CD4-positive, alpha-beta T cell treated with Interleukin-4 for 4 hours (primary cell): Measurements from ENCODE around the gene ATAD3A.
"Not testable (repeated sequence)": the region's sequence is repeated elsewhere in the genome, so short reads cannot be mapped to it uniquely, and the experiment has no call there.

Experiments
- DNase-seq: peaks from one replicate; pipeline ENCODE4 v3.0.0-alpha.2; 2020

The ATAD3A gene

DNA sequence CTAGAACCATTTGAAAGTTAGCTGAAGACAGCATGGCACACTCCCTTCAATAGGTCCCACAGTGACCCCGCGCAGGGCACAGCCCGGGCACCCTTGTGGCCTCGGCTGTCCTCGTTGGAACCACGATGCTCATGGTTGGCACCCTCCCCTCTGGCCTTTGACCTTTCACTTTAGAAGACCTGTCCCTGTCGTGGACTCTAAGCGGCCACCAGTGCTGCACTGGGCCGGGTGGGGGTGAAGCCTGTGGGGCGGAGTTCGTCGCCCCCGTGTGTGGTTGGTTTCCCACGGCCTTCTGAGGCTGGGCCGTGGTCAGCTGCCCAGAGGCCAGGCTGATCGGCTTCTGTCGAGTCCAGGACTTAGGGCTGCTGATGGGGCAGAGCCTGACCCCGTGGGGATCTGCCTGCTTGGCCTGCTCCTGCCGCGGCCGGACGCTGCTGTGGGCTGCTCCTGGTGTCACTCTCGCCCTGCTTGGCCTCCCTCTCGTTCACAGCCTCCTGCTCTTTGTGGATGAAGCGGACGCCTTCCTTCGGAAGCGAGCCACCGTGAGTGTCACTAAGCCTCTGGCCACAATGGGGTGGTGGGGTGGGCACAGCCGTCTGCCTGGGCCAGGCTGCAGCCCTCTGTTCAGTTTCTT, 12.9 kb downstream of the ATAD3A start:
- not testable (repeated sequence) for DNase-seq

DNA sequence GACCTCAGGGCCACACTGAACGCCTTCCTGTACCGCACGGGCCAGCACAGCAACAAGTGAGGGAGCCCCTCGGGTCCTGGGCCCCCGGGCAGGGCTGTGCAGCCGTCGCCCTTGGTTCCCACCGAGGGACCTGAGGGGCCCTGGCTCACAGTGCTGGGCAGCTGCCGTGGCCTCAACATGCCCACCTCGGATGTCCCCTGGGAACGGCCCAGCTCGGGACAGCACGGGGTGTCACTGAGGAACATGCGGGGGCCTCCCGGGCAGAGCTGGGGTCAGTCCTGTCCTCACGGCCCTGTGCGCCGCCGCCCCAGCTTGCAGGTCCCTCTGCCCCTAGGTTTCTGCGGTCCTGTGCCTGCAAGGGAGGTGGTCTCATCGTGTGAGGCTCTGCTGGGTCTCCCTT, 14.5 kb downstream of the ATAD3A start:
- DNase-seq, result not testable (repeated sequence)

DNA sequence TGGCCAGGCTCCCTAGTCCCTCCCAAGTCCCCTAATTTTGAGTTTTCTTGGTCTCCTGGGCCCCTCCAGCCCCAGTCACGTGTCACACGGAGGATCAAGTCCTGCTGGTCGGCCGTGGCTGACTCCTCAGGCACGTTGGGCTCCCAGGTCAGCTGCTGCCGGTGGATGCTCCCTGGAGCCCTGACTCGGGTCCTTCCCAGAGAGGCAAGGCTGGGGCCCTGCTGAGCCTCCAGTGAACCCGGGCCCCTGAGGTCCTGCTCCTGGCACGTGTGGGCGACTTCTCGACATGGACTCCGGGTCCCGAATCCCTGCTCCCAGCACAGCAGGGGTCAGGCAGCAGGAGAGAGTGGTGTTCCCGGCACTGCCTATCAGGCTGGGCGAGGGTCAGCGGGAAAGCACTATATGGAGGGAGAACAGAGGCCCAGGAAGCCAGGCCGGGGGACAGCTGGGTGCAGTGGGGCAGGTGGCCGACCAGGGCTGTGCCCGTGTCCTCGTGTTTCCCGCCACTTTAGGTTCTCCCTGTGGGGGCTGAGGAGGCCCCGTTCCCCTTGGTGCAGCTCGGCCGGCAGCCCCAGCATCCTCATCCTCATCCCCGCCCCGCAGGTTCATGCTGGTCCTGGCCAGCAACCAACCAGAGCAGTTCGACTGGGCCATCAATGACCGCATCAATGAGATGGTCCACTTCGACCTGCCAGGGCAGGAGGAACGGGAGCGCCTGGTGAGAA, 15.3 kb downstream of the ATAD3A start:
- no peak for DNase-seq

- DNase-seq, result no peak
These were observed 16.6 kb downstream of the ATAD3A start for GRCh38 chr1:1528301-1529267.

GRCh38 chr1:1529321-1529720, 17.4 kb downstream of the ATAD3A start:
- no peak for DNase-seq

GRCh38 chr1:1529936-1530335, 18.0 kb downstream of the ATAD3A start:
- no peak for DNase-seq

- DNase-seq, result no peak
These were observed 20.0 kb downstream of the ATAD3A start for GRCh38 chr1:1531947-1532346.

GRCh38 chr1:1533176-1533893, 21.4 kb downstream of the ATAD3A start:
- DNase-seq, result not testable (repeated sequence)

DNA sequence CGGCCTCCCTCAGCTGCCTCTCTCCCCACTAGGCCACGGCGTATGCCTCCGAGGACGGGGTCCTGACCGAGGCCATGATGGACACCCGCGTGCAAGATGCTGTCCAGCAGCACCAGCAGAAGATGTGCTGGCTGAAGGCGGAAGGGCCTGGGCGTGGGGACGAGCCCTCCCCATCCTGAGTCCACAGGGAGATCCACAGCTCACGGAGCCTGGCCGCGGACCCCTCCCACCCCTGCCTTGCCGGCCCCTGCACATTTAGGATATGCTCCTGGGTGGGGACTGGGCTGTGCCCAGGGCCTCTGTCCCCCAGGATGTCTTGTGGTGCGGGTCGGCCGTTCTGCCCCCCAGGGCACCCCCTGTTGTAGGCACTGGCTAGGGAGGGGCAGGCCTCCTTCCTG, 21.9 kb downstream of the ATAD3A start:
- DNase-seq, result not testable (repeated sequence)

DNA sequence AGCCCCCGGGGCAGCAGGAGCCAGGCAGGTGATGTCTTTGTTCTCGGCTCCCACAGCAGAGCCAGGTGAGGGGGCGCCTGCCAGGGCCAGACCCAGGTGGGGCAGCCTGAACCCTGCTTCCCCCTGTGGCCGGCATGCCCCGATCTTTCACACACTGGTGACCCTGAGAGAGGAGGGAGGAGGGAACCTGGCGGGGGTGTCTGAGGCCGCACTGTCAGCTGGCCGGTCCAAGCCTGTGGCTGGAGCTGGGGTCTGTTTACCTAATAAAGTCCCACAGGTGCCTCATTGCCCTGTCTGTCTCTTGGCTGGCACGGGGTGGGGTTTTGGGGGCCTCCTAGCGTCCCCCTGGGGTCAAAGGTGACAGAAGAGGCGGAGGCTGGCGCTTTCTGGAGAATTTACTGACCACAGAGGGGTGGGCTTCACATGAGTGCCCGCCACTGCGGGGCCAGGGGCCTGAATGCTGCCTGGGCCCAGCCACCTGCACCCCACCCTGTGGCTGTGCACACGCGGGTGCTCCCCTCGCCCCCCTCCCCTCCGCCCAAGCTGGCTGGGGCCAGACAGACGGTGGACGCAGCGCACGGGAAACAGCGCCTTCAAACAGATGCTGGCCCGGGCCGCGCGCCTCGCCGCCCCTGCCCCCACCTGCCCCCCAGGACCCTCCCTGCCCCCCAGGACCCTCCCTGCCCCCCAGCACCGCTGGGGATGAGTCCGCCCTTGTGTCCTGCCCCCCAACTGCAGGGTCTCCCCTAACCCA, 22.6 kb downstream of the ATAD3A start:
- no peak for DNase-seq

GRCh38 chr1:1535201-1536018, 23.4 kb downstream of the ATAD3A start:
- no peak for DNase-seq

DNA sequence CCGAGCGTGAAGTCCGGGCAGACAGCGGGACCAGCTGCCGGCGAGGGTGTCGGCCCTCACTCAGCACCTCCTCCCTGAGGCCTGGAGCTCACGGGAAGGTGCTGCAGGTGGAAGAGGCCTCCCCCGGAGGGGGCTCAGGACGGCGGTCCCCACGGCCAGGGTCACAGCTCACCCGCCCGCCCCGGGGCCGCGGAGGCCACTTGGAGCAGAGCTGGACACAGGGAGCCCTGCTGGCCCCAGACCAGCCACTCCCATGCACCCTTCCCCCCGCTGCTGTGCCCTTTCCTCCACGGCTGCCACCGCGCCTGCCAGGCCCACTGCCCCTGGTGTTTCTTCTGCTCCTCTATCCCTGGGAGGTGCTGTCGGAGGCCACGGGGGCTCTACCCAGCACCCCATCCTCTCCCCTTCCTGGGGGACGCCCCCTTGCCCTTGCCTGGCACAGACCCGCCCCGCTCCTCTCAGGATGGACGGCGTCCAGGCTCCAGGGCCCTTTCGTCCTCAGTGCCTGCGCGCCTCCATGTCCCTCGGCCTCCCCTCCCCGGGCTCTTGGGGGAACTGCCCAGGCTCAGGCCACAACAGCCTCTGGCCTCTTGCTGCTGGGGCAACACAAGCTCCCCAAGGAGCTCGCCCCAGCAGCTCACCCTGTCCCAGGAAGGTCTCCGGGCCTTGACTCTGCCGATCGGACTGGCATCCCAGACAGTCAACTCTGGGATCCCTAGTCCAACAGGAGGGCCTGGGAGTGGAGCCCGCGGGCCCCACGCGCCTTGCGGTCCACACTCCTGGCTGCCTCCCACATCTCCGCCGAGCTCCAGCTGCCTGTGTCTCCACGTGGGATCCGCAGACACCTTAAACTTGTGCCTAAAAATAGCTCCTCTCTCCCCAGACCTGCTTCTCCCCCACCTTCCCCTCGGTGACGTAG, 24.3 kb downstream of the ATAD3A start:
- no peak for DNase-seq

DNA sequence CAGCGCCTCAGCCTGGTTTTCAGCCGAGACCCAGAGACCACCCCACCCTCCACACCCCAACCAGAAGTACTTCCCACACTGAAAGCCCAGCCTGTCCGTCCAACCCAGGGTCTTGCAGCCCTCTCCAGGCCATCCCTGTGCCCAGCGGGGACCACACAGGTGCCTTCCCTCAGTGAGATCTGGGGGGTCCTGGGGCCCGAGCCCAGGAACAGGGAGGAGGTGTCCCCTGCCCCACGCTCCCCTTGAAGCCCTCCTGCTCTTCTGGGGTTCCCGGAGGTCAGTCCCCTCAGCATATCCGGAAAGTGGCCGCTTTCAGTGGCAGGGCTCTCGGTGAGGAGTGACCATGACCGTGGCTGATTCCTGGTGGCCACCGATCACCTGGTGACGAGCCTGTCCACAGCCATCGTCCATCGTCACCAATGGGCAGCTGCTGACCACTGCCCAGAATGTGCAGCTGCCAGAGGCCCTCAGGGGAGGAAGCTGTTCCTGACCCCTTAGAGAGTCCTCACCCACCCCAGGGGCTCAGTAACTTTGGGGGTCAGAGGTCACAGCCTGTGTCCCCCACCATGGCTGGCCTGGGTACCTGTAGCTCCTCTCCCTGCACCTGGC, 25.1 kb downstream of the ATAD3A start:
- no peak for DNase-seq

DNA sequence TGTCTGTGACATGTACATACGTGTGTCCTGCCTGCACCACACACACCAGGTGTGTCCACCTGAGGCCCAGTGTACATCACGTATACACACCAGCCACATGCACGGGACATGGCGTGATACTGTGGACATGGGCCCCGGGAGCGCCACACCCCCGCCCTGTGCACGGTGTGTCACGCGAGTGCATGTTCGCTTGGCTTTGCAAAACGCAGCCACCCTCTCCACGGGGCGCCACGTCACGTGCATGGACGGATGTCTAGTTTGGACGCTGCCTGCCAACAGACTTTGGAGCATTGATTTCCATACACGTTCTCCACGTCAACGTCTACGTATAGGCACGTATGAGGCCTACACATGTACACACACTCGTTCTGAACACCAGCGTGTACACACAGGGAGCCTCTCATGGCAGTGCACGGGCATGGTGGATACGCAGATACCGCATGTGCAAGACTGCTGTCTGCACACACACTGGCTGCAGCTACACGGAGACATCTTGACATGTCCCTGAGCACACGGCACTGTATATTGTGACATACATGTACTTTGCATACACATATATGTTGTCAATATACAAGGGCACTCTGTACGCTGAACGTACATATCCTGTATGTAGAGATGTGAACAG, 25.8 kb downstream of the ATAD3A start:
- no peak for DNase-seq

DNA sequence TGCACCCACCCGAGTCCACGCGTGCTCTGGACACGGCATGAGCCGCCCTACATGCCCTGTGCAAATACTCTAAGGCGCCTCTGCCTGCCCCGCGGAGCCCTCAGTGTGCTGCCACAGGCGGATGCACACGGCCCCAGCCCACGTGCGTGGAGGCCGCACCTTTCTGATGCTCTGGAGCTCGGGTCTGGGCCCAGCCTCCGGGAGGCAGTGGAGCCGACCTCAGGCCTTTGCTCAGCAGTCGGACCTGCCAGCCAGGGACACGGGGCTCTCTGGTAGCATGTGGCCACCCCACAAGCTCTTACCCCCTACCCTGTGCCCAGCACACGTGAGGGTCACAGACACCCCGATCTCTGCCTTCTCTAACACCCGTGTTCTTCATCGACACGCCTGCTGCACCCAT, 26.4 kb downstream of the ATAD3A start:
- DNase-seq, result no peak

DNA sequence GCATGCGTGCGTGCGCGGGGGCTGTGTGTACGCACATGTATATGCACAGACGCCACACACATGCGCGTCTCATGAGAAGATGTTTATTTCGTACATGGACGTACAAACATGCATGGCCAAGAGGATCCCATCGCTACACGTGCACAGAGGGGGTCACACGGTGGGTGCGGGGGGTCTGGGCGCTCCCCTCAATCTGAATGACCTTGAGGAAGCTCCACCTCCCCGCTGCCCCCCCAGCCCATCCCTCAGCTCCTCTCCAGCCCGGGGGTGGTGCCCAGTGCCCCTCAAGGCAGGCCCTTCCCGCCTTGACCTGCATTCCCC, 27.0 kb downstream of the ATAD3A start:
- DNase-seq, result no peak

DNA sequence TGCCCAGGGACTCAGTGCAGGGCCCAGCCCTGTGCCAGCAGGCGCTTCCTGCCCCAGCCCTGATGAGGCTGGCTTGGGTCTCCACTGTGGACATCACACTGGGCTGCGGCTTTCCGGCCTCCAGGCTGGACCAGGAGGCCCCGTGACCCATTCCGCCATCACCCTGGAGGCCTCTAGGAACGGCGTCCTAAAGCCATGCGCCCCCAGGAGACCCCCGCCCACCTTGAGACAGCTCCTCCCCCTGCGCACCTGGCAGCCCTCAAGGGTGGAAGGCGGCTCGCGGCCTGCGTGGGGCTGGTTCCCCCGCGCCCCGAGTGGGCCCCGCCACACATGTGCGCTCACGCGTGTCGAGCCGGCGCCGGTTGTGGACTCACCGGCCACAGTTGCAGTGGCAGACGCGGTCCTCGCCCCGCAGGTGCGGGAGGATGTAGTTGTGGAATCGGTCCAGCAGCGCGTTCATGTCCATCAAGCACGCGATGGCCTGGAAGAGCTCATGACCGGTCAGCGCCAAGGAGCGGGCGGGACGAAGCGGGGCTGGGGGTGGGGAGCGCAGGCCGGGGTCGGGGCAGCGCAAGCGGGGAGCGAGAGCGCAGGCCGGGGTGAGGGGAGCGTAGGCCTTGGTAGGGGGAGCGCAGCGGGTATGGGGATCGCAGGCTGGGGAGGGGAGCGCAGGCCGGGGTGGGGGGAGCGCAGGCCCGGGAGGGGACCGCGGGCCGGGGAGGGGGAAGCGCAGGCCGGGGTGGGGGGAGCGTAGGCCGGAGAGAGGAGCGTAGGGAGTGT, 27.5 kb downstream of the ATAD3A start:
- no peak for DNase-seq

- DNase-seq, result peak; percentile 41
These were observed 28.3 kb downstream of the ATAD3A start, which contains the start of gene TMEM240 for GRCh38 chr1:1540090-1540817. Gene TMEM240 (minus strand): TSS chr1:1540624. CDS start chr1:1540346, 278 bp downstream.
